ENCODE measurements around the gene ITPKB. TPM values are rescaled to one million over a fixed set of nuclear protein-coding genes. Genes with fewer than 3 reads are reported as not detected.

The ITPKB gene
- total and polyA plus RNA-seq, 9 donors: 11.3 to 43.2 (median 20.1) TPM

- intact Hi-C loops (cut with DNase I): loop anchor here in 1 of 4 donors (5.0 kb wide), 1 partner anchor 78 kb away; the partner anchor contains the start of gene ITPKB
- peak overlapping the region in 1 of 2 donors; percentile 59 for H3K27ac ChIP-seq
- no peak for TF ChIP-seq POLR2A (IDR thresholded peaks at IDR 0.05)
- no peak for TF ChIP-seq CTCF (IDR thresholded peaks at IDR 0.05)
- no peak for TF ChIP-seq EP300 (IDR thresholded peaks at IDR 0.05)
- peaks cover 38% of the 10 kb centered on the region for H3K4me1 ChIP-seq (ENCODE audit: insufficient read depth)
- no peak for DNase-seq
- 83 to 88% (median 88%) methylated on average over 5 of the region's 5 CpGs for WGBS, 3 donors
- no peaks in the 10 kb centered on the region for H3K9me3 ChIP-seq
- H3K36me3 ChIP-seq: no peaks in the 10 kb centered on the region
- no peaks in the 10 kb centered on the region for H3K27me3 ChIP-seq
- H3K4me3 ChIP-seq: no peak overlapping the region
These were observed 79.4 kb downstream of the ITPKB start for GRCh38 chr1:226659641-226660040.

- intact Hi-C loops (cut with DNase I): loop anchor here in 1 of 4 donors (5.0 kb wide), 1 partner anchor 78 kb away; the partner anchor contains the start of gene ITPKB
- peaks cover 37% of the 10 kb centered on the region for H3K4me1 ChIP-seq (ENCODE audit: insufficient read depth)
- no peak overlapping the region for H3K4me3 ChIP-seq
- no peaks in the 10 kb centered on the region for H3K27me3 ChIP-seq
- TF ChIP-seq EP300 (IDR thresholded peaks at IDR 0.05) (no peak), POLR2A (IDR thresholded peaks at IDR 0.05) (no peak), CTCF (IDR thresholded peaks at IDR 0.05) (no peak)
- DNase-seq: no peak
- 94 to 98% (median 97%) methylated on average over 5 of the region's 5 CpGs for whole genome bisulfite sequencing, 3 donors
- no peaks in the 10 kb centered on the region for H3K36me3 ChIP-seq
- no peak overlapping the region for H3K27ac ChIP-seq
- no peaks in the 10 kb centered on the region for H3K9me3 ChIP-seq
These were observed 79.9 kb downstream of the ITPKB start for GRCh38 chr1:226659136-226659535.

- Histone ChIP-seq H3K36me3 (no peaks in the 10 kb centered on the region), H3K4me3 (no peak overlapping the region), H3K27ac (no peak overlapping the region), H3K4me1 (ENCODE audit: insufficient read depth) (peaks cover 37% of the 10 kb centered on the region), H3K27me3 (no peaks in the 10 kb centered on the region), H3K9me3 (no peaks in the 10 kb centered on the region)
- WGBS, 3 donors: 92 to 97% (median 93%) methylated on average over 21 to 22 of the region's 22 CpGs
- TF ChIP-seq CTCF (IDR thresholded peaks at IDR 0.05): no peak
- no peak for TF ChIP-seq POLR2A (IDR thresholded peaks at IDR 0.05)
- intact Hi-C loops (cut with DNase I): loop anchor here in 1 of 4 donors (5.0 kb wide), 1 partner anchor 79 kb away; the partner anchor contains the start of gene ITPKB
- no peak for DNase-seq
These were observed 80.4 kb downstream of the ITPKB start for GRCh38 chr1:226658546-226659125.

- no peaks in the 10 kb centered on the region for H3K9me3 ChIP-seq
- peaks cover 30% of the 10 kb centered on the region for H3K4me1 ChIP-seq (ENCODE audit: insufficient read depth)
- H3K36me3 ChIP-seq: no peaks in the 10 kb centered on the region
- H3K27me3 ChIP-seq: no peaks in the 10 kb centered on the region
- H3K27ac ChIP-seq: no peak overlapping the region
- TF ChIP-seq CTCF (IDR thresholded peaks at IDR 0.05) (no peak), POLR2A (IDR thresholded peaks at IDR 0.05) (no peak), EP300 (IDR thresholded peaks at IDR 0.05) (no peak)
- 64 to 81% (median 75%) methylated on average over 10 of the region's 10 CpGs for WGBS, 3 donors
- intact Hi-C loops (cut with DNase I): loop anchor here in 1 of 4 donors (5.0 kb wide), 1 partner anchor 79 kb away; the partner anchor contains the start of gene ITPKB
- H3K4me3 ChIP-seq: no peak overlapping the region
- DNase-seq: no peak
These were observed 81.1 kb downstream of the ITPKB start for GRCh38 chr1:226657895-226658545.

All from ovary (tissue), 9 donors.